ENCODE data around the gene LRRK1. TPM values are rescaled to one million over a fixed set of nuclear protein-coding genes. Genes with fewer than 3 reads are reported as not detected.

Gene LRRK1
- total and polyA plus RNA-seq, 2 experiments from 2014 or later = 2.6 to 4.5 TPM

DNA sequence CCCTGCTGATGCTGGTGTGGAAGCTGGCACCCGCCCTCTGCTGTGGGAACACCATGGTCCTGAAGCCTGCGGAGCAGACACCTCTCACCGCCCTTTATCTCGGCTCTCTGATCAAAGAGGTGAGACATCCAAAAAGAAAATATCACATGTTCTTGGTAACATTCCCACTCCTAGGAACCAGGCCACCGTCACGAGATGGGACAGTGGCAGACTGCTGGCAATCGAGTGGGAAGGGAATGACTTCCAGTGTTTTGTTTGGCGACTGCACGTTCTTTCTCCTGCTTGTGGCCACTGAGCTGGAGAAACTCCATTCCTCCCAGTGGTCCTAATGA lies 25.2 kb upstream of the LRRK1 start:
- DNase-seq (ENCODE audit: low spot score) = no peak
- TF ChIP-seq, protein P1, sequence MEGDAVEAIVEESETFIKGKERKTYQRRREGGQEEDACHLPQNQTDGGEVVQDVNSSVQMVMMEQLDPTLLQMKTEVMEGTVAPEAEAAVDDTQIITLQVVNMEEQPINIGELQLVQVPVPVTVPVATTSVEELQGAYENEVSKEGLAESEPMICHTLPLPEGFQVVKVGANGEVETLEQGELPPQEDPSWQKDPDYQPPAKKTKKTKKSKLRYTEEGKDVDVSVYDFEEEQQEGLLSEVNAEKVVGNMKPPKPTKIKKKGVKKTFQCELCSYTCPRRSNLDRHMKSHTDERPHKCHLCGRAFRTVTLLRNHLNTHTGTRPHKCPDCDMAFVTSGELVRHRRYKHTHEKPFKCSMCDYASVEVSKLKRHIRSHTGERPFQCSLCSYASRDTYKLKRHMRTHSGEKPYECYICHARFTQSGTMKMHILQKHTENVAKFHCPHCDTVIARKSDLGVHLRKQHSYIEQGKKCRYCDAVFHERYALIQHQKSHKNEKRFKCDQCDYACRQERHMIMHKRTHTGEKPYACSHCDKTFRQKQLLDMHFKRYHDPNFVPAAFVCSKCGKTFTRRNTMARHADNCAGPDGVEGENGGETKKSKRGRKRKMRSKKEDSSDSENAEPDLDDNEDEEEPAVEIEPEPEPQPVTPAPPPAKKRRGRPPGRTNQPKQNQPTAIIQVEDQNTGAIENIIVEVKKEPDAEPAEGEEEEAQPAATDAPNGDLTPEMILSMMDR (conservative IDR thresholded peaks at IDR 0.05; ENCODE audit: low read depth in 2 of 2) = no peak
- no peak for TF ChIP-seq ZNF331 (CRISPR knock-in tag; IDR thresholded peaks at IDR 0.05; ENCODE audit: low read depth)
- TF ChIP-seq, protein P2, sequence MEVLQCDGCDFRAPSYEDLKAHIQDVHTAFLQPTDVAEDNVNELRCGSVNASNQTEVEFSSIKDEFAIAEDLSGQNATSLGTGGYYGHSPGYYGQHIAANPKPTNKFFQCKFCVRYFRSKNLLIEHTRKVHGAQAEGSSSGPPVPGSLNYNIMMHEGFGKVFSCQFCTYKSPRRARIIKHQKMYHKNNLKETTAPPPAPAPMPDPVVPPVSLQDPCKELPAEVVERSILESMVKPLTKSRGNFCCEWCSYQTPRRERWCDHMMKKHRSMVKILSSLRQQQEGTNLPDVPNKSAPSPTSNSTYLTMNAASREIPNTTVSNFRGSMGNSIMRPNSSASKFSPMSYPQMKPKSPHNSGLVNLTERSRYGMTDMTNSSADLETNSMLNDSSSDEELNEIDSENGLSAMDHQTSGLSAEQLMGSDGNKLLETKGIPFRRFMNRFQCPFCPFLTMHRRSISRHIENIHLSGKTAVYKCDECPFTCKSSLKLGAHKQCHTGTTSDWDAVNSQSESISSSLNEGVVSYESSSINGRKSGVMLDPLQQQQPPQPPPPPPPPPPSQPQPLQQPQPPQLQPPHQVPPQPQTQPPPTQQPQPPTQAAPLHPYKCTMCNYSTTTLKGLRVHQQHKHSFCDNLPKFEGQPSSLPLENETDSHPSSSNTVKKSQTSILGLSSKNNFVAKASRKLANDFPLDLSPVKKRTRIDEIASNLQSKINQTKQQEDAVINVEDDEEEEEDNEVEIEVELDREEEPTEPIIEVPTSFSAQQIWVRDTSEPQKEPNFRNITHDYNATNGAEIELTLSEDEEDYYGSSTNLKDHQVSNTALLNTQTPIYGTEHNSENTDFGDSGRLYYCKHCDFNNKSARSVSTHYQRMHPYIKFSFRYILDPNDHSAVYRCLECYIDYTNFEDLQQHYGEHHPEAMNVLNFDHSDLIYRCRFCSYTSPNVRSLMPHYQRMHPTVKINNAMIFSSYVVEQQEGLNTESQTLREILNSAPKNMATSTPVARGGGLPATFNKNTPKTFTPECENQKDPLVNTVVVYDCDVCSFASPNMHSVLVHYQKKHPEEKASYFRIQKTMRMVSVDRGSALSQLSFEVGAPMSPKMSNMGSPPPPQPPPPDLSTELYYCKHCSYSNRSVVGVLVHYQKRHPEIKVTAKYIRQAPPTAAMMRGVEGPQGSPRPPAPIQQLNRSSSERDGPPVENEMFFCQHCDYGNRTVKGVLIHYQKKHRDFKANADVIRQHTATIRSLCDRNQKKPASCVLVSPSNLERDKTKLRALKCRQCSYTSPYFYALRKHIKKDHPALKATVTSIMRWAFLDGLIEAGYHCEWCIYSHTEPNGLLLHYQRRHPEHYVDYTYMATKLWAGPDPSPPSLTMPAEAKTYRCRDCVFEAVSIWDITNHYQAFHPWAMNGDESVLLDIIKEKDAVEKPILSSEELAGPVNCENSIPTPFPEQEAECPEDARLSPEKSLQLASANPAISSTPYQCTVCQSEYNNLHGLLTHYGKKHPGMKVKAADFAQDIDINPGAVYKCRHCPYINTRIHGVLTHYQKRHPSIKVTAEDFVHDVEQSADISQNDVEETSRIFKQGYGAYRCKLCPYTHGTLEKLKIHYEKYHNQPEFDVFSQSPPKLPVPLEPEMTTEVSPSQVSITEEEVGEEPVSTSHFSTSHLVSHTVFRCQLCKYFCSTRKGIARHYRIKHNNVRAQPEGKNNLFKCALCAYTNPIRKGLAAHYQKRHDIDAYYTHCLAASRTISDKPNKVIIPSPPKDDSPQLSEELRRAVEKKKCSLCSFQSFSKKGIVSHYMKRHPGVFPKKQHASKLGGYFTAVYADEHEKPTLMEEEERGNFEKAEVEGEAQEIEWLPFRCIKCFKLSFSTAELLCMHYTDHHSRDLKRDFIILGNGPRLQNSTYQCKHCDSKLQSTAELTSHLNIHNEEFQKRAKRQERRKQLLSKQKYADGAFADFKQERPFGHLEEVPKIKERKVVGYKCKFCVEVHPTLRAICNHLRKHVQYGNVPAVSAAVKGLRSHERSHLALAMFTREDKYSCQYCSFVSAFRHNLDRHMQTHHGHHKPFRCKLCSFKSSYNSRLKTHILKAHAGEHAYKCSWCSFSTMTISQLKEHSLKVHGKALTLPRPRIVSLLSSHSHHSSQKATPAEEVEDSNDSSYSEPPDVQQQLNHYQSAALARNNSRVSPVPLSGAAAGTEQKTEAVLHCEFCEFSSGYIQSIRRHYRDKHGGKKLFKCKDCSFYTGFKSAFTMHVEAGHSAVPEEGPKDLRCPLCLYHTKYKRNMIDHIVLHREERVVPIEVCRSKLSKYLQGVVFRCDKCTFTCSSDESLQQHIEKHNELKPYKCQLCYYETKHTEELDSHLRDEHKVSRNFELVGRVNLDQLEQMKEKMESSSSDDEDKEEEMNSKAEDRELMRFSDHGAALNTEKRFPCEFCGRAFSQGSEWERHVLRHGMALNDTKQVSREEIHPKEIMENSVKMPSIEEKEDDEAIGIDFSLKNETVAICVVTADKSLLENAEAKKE (CRISPR knock-in tag; IDR thresholded peaks at IDR 0.05) = no peak
- TF ChIP-seq POLR2AphosphoS5 (IDR thresholded peaks at IDR 0.05; ENCODE audit: low read depth) = no peak
- TF ChIP-seq JUNB (IDR thresholded peaks at IDR 0.05; ENCODE audit: unreplicated experiment) = no peak

More for the DNA sequence above, 25.2 kb upstream of the LRRK1 start:
- Mint-ChIP-seq H3K27ac (no peak overlapping the region), H3K4me1 (peaks cover 23% of the 10 kb centered on the region), H3K36me3 (ENCODE audit: low read depth) (no peaks in the 10 kb centered on the region), H3K9me3 (no peaks in the 10 kb centered on the region), H3K27me3 (ENCODE audit: insufficient read depth, low read depth, poor library complexity) (peaks cover 11% of the 10 kb centered on the region), H3K4me3 (no peak overlapping the region)
- Histone ChIP-seq H3K27me3 (ENCODE audit: insufficient read depth) (no peaks in the 10 kb centered on the region), H2AFZ (no peak overlapping the region), H3K27ac (ENCODE audit: low read depth) (no peak overlapping the region), H3F3A (replicated peaks; ENCODE audit: low read depth) (no peaks in the 10 kb centered on the region), H3K36me3 (ENCODE audit: insufficient read depth) (no peaks in the 10 kb centered on the region), H3K4me3 (no peak overlapping the region), H4K20me1 (replicated peaks; ENCODE audit: insufficient read depth) (no peaks in the 10 kb centered on the region), H3K9me2 (ENCODE audit: insufficient read depth) (no peaks in the 10 kb centered on the region), H3K79me2 (replicated peaks; ENCODE audit: insufficient read depth) (no peaks in the 10 kb centered on the region), H3K4me1 (ENCODE audit: insufficient read depth) (no peaks in the 10 kb centered on the region; the same call in 1 of the 2 replicates), H3K4me2 (no peak overlapping the region)
- ATAC-seq = no peak

All from GM23338 (cell line).